ENCODE measurements around the gene PMP22. TPM values are rescaled to one million over a fixed set of nuclear protein-coding genes. Genes with fewer than 3 reads are reported as not detected.

Gene PMP22
- total and polyA plus RNA-seq, 2 of the 13 experiments (the other 11 are each of a cell fraction or from before 2014, with no cell fraction given): 5.7 to 6.2 TPM

DNA sequence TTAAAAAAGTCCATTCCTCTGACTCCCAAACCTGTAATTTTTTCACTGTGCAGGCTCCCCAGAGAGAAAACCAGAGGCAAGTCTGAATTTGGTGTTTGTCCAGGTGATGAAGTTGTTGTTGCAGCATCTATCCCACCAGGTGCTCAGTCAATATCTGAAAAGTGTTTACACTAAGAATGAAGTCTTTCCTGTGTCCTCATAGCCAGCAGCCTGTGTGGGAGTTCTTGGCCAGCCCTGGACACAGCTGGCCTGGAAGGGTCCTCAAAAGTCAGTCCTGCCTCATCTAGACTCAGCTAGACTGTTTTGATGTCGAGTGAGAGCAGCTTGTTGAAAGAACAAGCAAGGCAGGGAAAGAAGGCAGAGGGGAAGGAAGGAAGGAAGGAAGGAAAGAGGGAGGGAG, 3.3 kb upstream of the PMP22 start:
- H3K4me3 ChIP-seq (replicated peaks in 1 of 3; ENCODE audit: insufficient read depth in 1 of 3, low read depth in 2 of 3, low read length in 3 of 3): no peak overlapping the region
- intact Hi-C loops (cut with micrococcal nuclease; ENCODE audit: unreplicated experiment) (loop anchor here (10.0 kb wide), 1 partner anchor 106 kb away; no protein-coding TSS in a partner anchor), in situ Hi-C loops (cut with HindIII; ENCODE audit: extremely low pct_ligation_motif_present, low pct_unique_long_range_greater_than_20kb) (no loop called here)
- DNase-seq (ENCODE audit: low spot score) (no peak), FAIRE-seq (no peak), ATAC-seq (no peak)
- 0% methylated on average over 1 of the region's 1 CpG for WGBS (ENCODE audit: low lambda C conversion rate)
- H4K20me1 ChIP-seq (ENCODE audit: insufficient read depth, low read length): no peaks in the 10 kb centered on the region
- H3K4me1 ChIP-seq (ENCODE audit: insufficient read depth, low read length): peaks cover 4% of the 10 kb centered on the region; the same call in 1 of the 2 replicates
- no peaks in the 10 kb centered on the region for H3K79me2 ChIP-seq (ENCODE audit: insufficient read depth, low read length)
- no TSS peak for BruUV-seq (replicated peaks)
- ChIA-PET POLR2A (no interaction called here), CTCF (ENCODE audit: low intra/inter-chr PET ratio, low total read pairs) (no interaction called here)
- H3K36me3 ChIP-seq (replicated peaks in 1 of 2; ENCODE audit: control insufficient read depth in 1 of 2, insufficient read depth in 2 of 2, low read length in 2 of 2): no peaks in the 10 kb centered on the region
- peaks cover 6 to 40% of the 10 kb centered on the region in 2 experiments for H3K27me3 ChIP-seq (ENCODE audit: control insufficient read depth in 1 of 2, insufficient read depth in 2 of 2, low read length in 2 of 2)
- no peak overlapping the region for H3K27ac ChIP-seq (ENCODE audit: extremely low read length, insufficient read depth, low read length)
- H3K9ac ChIP-seq (ENCODE audit: insufficient read depth, low read depth, low read length): no peak overlapping the region
- H3K4me2 ChIP-seq (ENCODE audit: low read depth, low read length): no peak overlapping the region
- H3K9me3 ChIP-seq (ENCODE audit: low read length): no peaks in the 10 kb centered on the region
- TF ChIP-seq, protein P1, sequence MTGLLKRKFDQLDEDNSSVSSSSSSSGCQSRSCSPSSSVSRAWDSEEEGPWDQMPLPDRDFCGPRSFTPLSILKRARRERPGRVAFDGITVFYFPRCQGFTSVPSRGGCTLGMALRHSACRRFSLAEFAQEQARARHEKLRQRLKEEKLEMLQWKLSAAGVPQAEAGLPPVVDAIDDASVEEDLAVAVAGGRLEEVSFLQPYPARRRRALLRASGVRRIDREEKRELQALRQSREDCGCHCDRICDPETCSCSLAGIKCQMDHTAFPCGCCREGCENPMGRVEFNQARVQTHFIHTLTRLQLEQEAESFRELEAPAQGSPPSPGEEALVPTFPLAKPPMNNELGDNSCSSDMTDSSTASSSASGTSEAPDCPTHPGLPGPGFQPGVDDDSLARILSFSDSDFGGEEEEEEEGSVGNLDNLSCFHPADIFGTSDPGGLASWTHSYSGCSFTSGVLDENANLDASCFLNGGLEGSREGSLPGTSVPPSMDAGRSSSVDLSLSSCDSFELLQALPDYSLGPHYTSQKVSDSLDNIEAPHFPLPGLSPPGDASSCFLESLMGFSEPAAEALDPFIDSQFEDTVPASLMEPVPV (CRISPR knock-in tag; IDR thresholded peaks at IDR 0.05): no peak
- TF ChIP-seq, protein P2, sequence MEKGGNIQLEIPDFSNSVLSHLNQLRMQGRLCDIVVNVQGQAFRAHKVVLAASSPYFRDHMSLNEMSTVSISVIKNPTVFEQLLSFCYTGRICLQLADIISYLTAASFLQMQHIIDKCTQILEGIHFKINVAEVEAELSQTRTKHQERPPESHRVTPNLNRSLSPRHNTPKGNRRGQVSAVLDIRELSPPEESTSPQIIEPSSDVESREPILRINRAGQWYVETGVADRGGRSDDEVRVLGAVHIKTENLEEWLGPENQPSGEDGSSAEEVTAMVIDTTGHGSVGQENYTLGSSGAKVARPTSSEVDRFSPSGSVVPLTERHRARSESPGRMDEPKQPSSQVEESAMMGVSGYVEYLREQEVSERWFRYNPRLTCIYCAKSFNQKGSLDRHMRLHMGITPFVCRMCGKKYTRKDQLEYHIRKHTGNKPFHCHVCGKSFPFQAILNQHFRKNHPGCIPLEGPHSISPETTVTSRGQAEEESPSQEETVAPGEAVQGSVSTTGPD (CRISPR knock-in tag; IDR thresholded peaks at IDR 0.05): no peak
- no peak for TF ChIP-seq U2AF1 (optimal IDR thresholded peaks at IDR 0.05; ENCODE audit: low read depth, low read length)
- no peak overlapping the region for H2AFZ ChIP-seq (ENCODE audit: low read length)

DNA sequence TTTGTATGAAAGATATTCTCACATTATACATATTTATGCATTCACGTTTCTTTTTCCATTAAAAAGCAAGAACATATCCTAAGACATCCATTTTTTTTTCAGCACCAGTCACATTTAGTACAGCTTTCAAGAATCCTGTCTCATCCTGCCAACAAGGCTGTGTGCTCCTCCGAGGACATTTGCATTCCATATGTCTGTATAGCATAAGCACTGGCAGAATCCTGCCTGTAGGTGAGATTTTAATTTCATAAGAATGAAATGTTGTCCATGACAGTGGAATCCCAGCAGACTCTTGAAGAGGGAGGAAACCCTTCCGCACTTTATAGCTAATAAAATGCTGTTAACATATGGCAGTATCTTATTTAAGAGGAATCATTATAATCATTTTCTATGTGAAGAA, 2.9 kb upstream of the PMP22 start:
- no peak overlapping the region for H3K4me3 ChIP-seq (replicated peaks in 1 of 3; ENCODE audit: insufficient read depth in 1 of 3, low read depth in 2 of 3, low read length in 3 of 3)
- H3K27me3 ChIP-seq (ENCODE audit: control insufficient read depth in 1 of 2, insufficient read depth in 2 of 2, low read length in 2 of 2): peaks cover 8 to 45% of the 10 kb centered on the region in 2 experiments
- intact Hi-C loops (cut with micrococcal nuclease; ENCODE audit: unreplicated experiment) (loop anchor here (10.0 kb wide), 1 partner anchor 107 kb away; no protein-coding TSS in a partner anchor), in situ Hi-C loops (cut with HindIII; ENCODE audit: extremely low pct_ligation_motif_present, low pct_unique_long_range_greater_than_20kb) (no loop called here)
- ATAC-seq (no peak), DNase-seq (ENCODE audit: low spot score) (no peak), FAIRE-seq (no peak)
- no peaks in the 10 kb centered on the region for H3K79me2 ChIP-seq (ENCODE audit: insufficient read depth, low read length)
- BruUV-seq (replicated peaks): no TSS peak
- 12% methylated on average over 3 of the region's 3 CpGs for WGBS (ENCODE audit: low lambda C conversion rate)
- no peak overlapping the region for H3K9ac ChIP-seq (ENCODE audit: insufficient read depth, low read depth, low read length)
- H2AFZ ChIP-seq (ENCODE audit: low read length): no peak overlapping the region
- no peaks in the 10 kb centered on the region for H4K20me1 ChIP-seq (ENCODE audit: insufficient read depth, low read length)
- no peaks in the 10 kb centered on the region for H3K9me3 ChIP-seq (ENCODE audit: low read length)
- POLR2A ChIA-PET: no interaction called here
- CTCF ChIA-PET (ENCODE audit: low intra/inter-chr PET ratio, low total read pairs): no interaction called here
- H3K36me3 ChIP-seq (replicated peaks in 1 of 2; ENCODE audit: control insufficient read depth in 1 of 2, insufficient read depth in 2 of 2, low read length in 2 of 2): no peaks in the 10 kb centered on the region
- H3K4me1 ChIP-seq (ENCODE audit: insufficient read depth, low read length): peaks cover 9% of the 10 kb centered on the region
- H3K4me2 ChIP-seq (ENCODE audit: low read depth, low read length): no peak overlapping the region
- TF ChIP-seq CHCHD3 (CRISPR knock-in tag; IDR thresholded peaks at IDR 0.05) (no peak), RNF2 (conservative IDR thresholded peaks at IDR 0.05; ENCODE audit: low read depth) (no peak)
- TF ChIP-seq, protein P3, sequence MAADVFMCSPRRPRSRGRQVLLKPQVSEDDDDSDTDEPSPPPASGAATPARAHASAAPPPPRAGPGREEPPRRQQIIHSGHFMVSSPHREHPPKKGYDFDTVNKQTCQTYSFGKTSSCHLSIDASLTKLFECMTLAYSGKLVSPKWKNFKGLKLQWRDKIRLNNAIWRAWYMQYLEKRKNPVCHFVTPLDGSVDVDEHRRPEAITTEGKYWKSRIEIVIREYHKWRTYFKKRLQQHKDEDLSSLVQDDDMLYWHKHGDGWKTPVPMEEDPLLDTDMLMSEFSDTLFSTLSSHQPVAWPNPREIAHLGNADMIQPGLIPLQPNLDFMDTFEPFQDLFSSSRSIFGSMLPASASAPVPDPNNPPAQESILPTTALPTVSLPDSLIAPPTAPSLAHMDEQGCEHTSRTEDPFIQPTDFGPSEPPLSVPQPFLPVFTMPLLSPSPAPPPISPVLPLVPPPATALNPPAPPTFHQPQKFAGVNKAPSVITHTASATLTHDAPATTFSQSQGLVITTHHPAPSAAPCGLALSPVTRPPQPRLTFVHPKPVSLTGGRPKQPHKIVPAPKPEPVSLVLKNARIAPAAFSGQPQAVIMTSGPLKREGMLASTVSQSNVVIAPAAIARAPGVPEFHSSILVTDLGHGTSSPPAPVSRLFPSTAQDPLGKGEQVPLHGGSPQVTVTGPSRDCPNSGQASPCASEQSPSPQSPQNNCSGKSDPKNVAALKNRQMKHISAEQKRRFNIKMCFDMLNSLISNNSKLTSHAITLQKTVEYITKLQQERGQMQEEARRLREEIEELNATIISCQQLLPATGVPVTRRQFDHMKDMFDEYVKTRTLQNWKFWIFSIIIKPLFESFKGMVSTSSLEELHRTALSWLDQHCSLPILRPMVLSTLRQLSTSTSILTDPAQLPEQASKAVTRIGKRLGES (CRISPR knock-in tag; IDR thresholded peaks at IDR 0.05; ENCODE audit: borderline replicate concordance): no peak
- TF ChIP-seq, protein P4, sequence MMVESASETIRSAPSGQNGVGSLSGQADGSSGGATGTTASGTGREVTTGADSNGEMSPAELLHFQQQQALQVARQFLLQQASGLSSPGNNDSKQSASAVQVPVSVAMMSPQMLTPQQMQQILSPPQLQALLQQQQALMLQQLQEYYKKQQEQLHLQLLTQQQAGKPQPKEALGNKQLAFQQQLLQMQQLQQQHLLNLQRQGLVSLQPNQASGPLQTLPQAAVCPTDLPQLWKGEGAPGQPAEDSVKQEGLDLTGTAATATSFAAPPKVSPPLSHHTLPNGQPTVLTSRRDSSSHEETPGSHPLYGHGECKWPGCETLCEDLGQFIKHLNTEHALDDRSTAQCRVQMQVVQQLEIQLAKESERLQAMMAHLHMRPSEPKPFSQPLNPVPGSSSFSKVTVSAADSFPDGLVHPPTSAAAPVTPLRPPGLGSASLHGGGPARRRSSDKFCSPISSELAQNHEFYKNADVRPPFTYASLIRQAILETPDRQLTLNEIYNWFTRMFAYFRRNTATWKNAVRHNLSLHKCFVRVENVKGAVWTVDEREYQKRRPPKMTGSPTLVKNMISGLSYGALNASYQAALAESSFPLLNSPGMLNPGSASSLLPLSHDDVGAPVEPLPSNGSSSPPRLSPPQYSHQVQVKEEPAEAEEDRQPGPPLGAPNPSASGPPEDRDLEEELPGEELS (CRISPR knock-in tag; IDR thresholded peaks at IDR 0.05): no peak
- TF ChIP-seq, protein P5, sequence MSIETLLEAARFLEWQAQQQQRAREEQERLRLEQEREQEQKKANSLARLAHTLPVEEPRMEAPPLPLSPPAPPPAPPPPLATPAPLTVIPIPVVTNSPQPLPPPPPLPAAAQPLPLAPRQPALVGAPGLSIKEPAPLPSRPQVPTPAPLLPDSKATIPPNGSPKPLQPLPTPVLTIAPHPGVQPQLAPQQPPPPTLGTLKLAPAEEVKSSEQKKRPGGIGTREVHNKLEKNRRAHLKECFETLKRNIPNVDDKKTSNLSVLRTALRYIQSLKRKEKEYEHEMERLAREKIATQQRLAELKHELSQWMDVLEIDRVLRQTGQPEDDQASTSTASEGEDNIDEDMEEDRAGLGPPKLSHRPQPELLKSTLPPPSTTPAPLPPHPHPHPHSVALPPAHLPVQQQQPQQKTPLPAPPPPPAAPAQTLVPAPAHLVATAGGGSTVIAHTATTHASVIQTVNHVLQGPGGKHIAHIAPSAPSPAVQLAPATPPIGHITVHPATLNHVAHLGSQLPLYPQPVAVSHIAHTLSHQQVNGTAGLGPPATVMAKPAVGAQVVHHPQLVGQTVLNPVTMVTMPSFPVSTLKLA (IDR thresholded peaks at IDR 0.05): no peak
- H3K27ac ChIP-seq (ENCODE audit: extremely low read length, insufficient read depth, low read length): no peak overlapping the region

Measured in HepG2 (cell line).